Testis (tissue), 3 donors: Measurements from ENCODE around the gene JMJD7. TPM values are rescaled to one million over a fixed set of nuclear protein-coding genes. Genes with fewer than 3 reads are reported as not detected.

Source experiments
- DNase-seq: peaks from one replicate; pipeline ENCODE4 v3.0.0-alpha.2; 2019
- H3K27ac ChIP-seq, 2 donors: fragments of 200-600 bp; sonication (generic); one replicate each; pipeline ENCODE4 v1.5.1; 2019
- H3K27me3 ChIP-seq: fragments of 200-600 bp; sonication (generic); one replicate; pipeline ENCODE4 v1.5.1; 2019
- H3K36me3 ChIP-seq: fragments of 200-600 bp; sonication (generic); one replicate; pipeline ENCODE4 v1.5.1; 2017; ENCODE audit warnings: low read depth; ENCODE audit errors: missing control alignments
- H3K4me1 ChIP-seq: fragments of 200-600 bp; sonication (generic); one replicate; pipeline ENCODE4 v1.5.1; 2019
- H3K4me3 ChIP-seq, 2 donors: fragments of 200-600 bp; sonication (generic); one replicate each; pipeline ENCODE4 v1.5.1; 2017 to 2019
- H3K9me3 ChIP-seq: fragments of 200-600 bp; sonication (generic); one replicate; pipeline ENCODE4 v1.5.1; 2017
- CTCF ChIP-seq, 3 experiments: fragments of 450-650 bp in 2 of 3; fragments of 200-600 bp in 1 of 3; sonication (generic) in 1 of 3; IDR thresholded peaks; one replicate each; pipeline ENCODE4 v1.5.1; 2016 to 2019; ENCODE audit warnings: antibody characterized with exemption in 3 of 3, mild to moderate bottlenecking in 2 of 3, moderate library complexity in 1 of 3
- POLR2A ChIP-seq: fragments of 450-650 bp; IDR thresholded peaks from one replicate; pipeline ENCODE4 v1.6.1; 2017; ENCODE audit warnings: antibody characterized with exemption, mild to moderate bottlenecking, moderate library complexity
- WGBS, 2 donors: methylation state at CpG; one replicate each; pipeline ENCODE4 v1.1.5; 2018; 5-methylcytosine and 5-hydroxymethylcytosine counted together
- intact Hi-C: fragments of 100-400 bp; cut with DNase I; formaldehyde crosslinking; loops from one replicate; pipeline ENCODE4 v1.15.1; 2023; ENCODE audit warnings: low total_unique reads
- microRNA-seq, 2 donors: library from miRNA; unstranded; fragments of <30 nt; microRNA quantifications; one replicate each; pipeline ENCODE4, GENCODE V29; 2016; ENCODE audit warnings: borderline number of aligned reads in 2 of 2, borderline replicate concordance in 1 of 2
- polyA plus RNA-seq: library from polyadenylated mRNA; stranded (reverse); fragments of 350-450 nt; fragmentation: Illumina TruSeq; extraction: RNeasy Lipid Tissue Mini Kit (QIAGEN cat#74804); gene quantifications from one replicate; pipeline ENCODE4 v1.2.3, GENCODE V29; 2014; ENCODE audit warnings: low read depth, low replicate concordance; ENCODE audit not compliant: insufficient read depth
- small RNA-seq, 2 donors: library from RNA; depleted of rRNA; stranded (forward); fragments of <200 nt; gene quantifications; one replicate each; pipeline ENCODE3, GENCODE V24; 2016
- total RNA-seq, 2 donors: library from RNA; depleted of rRNA; stranded (reverse); fragments of >200 nt; gene quantifications; one replicate each; pipeline ENCODE4 v1.2.3, GENCODE V29; 2016

The JMJD7 gene
- total and polyA plus RNA-seq, 3 donors from 2014 or later: 10.5 to 21.6 (median 18.6) TPM

GRCh38 chr15:41886741-41887140 is 58.8 kb downstream of the JMJD7 start:
- intact Hi-C loops: no loop called here
- H3K4me3 ChIP-seq: no peak overlapping the region
- TF ChIP-seq CTCF (IDR thresholded peaks at IDR 0.05) (no peak), POLR2A (no peak)
- no peaks in the 10 kb centered on the region for H3K36me3 ChIP-seq
- H3K9me3 ChIP-seq: no peaks in the 10 kb centered on the region
- no peak overlapping the region for H3K27ac ChIP-seq
- 92 to 97% methylated on average over 6 to 7 of the region's 7 CpGs for WGBS, 2 donors
- peaks cover 16% of the 10 kb centered on the region for H3K4me1 ChIP-seq
- H3K27me3 ChIP-seq: no peaks in the 10 kb centered on the region
- no peak for DNase-seq

GRCh38 chr15:41887161-41887560 is 59.3 kb downstream of the JMJD7 start:
- no peaks in the 10 kb centered on the region for H3K9me3 ChIP-seq
- intact Hi-C loops: no loop called here
- WGBS, 2 donors: 96 to 97% methylated on average over 9 to 10 of the region's 10 CpGs

More at GRCh38 chr15:41887161-41887560, 59.3 kb downstream of the JMJD7 start:
- H3K27me3 ChIP-seq: no peaks in the 10 kb centered on the region
- H3K4me1 ChIP-seq: peaks cover 14% of the 10 kb centered on the region
- H3K4me3 ChIP-seq: no peak overlapping the region
- DNase-seq: no peak
- no peaks in the 10 kb centered on the region for H3K36me3 ChIP-seq
- TF ChIP-seq POLR2A (no peak), CTCF (IDR thresholded peaks at IDR 0.05) (no peak)
- no peak overlapping the region for H3K27ac ChIP-seq

Small RNA genes within 50 kb of the gene (microRNA-seq; reads per million reads assigned to microRNA genes)
- gene MIR4310: 0 reads per million in 2 donors

Small RNA genes within 50 kb of the gene (small RNA-seq; reads per million reads assigned to genes)
- 0 reads per million in 2 donors for gene JMJD7-PLA2G4B
- gene MIR4310: 0 reads per million in 2 donors
- 0 reads per million in 2 donors for gene RNA5SP393

Other genes starting within 250 kb of the JMJD7 start
- gene MGA, start 167.7 kb upstream of the JMJD7 start, total RNA-seq: 10 to 100 TPM; 78.1 to 90.2 TPM
- gene MGA, start 167.7 kb upstream of the JMJD7 start, polyA plus RNA-seq: 20.3 TPM
- 100 to 1,000 TPM; 156 to 159 TPM for gene MAPKBP1, start 53.6 kb upstream of the JMJD7 start, total RNA-seq
- gene MAPKBP1, start 53.6 kb upstream of the JMJD7 start, polyA plus RNA-seq: 76.2 TPM
- gene PLA2G4B, start 10.8 kb downstream of the JMJD7 start, total RNA-seq: 10 to 100 TPM; 16.4 to 16.6 TPM
- gene PLA2G4B, start 10.8 kb downstream of the JMJD7 start, polyA plus RNA-seq: 7.4 TPM
- 1 to 10 TPM; 1.4 to 3.1 TPM for gene SPTBN5, start 66.0 kb downstream of the JMJD7 start, total RNA-seq
- gene SPTBN5, start 66.0 kb downstream of the JMJD7 start, polyA plus RNA-seq: 1.4 TPM
- gene EHD4, start 144.5 kb downstream of the JMJD7 start, total RNA-seq: 10 to 100 TPM in 1 of 2 donors, 1 to 10 TPM in 1; 9.4 to 10.2 TPM
- gene EHD4, start 144.5 kb downstream of the JMJD7 start, polyA plus RNA-seq: 8.0 TPM
- under 1 TPM; 0.31 to 0.71 TPM for gene PLA2G4E, start 192.9 kb downstream of the JMJD7 start, total RNA-seq
- gene PLA2G4E, start 192.9 kb downstream of the JMJD7 start, polyA plus RNA-seq: 0.67 TPM